HG02852 (cell line): ENCODE measurements around the gene CDKN3.
"Not testable (repeated sequence)": the region's sequence is repeated elsewhere in the genome, so short reads cannot be mapped to it uniquely, and the experiment has no call there.

Experiments
- ATAC-seq: cut with Tn5 transposase; IDR thresholded peaks from one replicate; pipeline ENCODE4 v1.9.1; 2021; ENCODE audit warnings: mild to moderate bottlenecking, moderate library complexity; ENCODE audit not compliant: unreplicated experiment

CDKN3 gene

GRCh38 chr14:54420478-54421142 lies 23.8 kb downstream of the CDKN3 start:
- ATAC-seq: no peak

GRCh38 chr14:54423991-54424390 lies 27.2 kb downstream of the CDKN3 start:
- no peak for ATAC-seq

- ATAC-seq: no peak
Observed at GRCh38 chr14:54424479-54424901, 27.7 kb downstream of the CDKN3 start.

GRCh38 chr14:54425068-54425467 lies 28.3 kb downstream of the CDKN3 start:
- ATAC-seq: no peak

GRCh38 chr14:54425537-54426274 lies 28.9 kb downstream of the CDKN3 start:
- ATAC-seq: no peak

- no peak for ATAC-seq
Observed at GRCh38 chr14:54427871-54428270, 31.1 kb downstream of the CDKN3 start.

- ATAC-seq: no peak
Observed at GRCh38 chr14:54428527-54428926, 31.7 kb downstream of the CDKN3 start.

- peak; percentile 74 for ATAC-seq
Observed at GRCh38 chr14:54435500-54435981, 38.7 kb downstream of the CDKN3 start.

- ATAC-seq: not testable (repeated sequence)
Observed at GRCh38 chr14:54437954-54438353, 41.1 kb downstream of the CDKN3 start.

- no peak for ATAC-seq
Observed at GRCh38 chr14:54438703-54439102, 41.9 kb downstream of the CDKN3 start.

GRCh38 chr14:54440037-54440436 lies 43.2 kb downstream of the CDKN3 start:
- no peak for ATAC-seq

GRCh38 chr14:54440476-54440872 lies 43.7 kb downstream of the CDKN3 start:
- no peak for ATAC-seq

GRCh38 chr14:54440873-54441868 lies 44.4 kb downstream of the CDKN3 start, which contains the start of gene CNIH1:
Gene CNIH1, minus strand, starts transcription at chr14:54441374. Its CDS starts 47 bp downstream, at chr14:54441327.
- ATAC-seq: peak; percentile 95

- not testable (repeated sequence) for ATAC-seq
Observed at GRCh38 chr14:54442961-54443360, 46.2 kb downstream of the CDKN3 start.

- ATAC-seq: no peak
Observed at GRCh38 chr14:54443981-54444380, 47.2 kb downstream of the CDKN3 start.

- no peak for ATAC-seq
Observed at GRCh38 chr14:54444681-54445080, 47.9 kb downstream of the CDKN3 start.

GRCh38 chr14:54446161-54446693 lies 49.4 kb downstream of the CDKN3 start:
- ATAC-seq: no peak

GRCh38 chr14:54447231-54447692 lies 50.5 kb downstream of the CDKN3 start:
- ATAC-seq: no peak

- peak; percentile 77 for ATAC-seq
Observed at GRCh38 chr14:54450535-54450934, 53.7 kb downstream of the CDKN3 start.

- ATAC-seq: no peak
Observed at GRCh38 chr14:54451121-54451601, 54.4 kb downstream of the CDKN3 start.
